ENCODE results near the gene AFF3.

DNA sequence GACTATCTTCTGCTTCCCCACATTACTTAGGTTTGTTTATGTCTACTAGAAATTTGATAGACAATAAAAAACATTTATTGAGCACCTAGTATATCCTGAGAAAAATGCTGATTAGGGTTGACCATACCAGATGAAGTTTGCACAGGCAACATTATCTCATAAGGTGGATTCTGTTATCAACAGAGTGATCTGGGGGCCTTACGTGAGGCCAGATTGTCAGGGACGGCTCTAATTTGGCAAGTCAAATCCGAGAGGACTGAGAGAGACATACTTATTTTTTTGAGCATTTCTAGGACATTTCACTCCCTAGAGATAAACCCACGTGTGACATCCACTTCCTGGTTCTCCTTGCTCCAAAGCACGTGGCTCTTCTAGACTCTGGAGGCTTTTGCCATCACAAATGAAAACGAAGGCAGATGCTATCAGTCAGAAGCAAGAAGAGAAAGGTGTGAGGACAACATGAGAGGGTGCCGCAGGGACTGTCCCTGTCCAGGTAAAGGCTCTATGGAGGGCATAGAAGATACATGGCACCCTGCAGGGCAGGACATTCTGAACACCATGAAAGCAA is 484.6 kb downstream of the AFF3 start:
- TF ChIP-seq, protein P1, sequence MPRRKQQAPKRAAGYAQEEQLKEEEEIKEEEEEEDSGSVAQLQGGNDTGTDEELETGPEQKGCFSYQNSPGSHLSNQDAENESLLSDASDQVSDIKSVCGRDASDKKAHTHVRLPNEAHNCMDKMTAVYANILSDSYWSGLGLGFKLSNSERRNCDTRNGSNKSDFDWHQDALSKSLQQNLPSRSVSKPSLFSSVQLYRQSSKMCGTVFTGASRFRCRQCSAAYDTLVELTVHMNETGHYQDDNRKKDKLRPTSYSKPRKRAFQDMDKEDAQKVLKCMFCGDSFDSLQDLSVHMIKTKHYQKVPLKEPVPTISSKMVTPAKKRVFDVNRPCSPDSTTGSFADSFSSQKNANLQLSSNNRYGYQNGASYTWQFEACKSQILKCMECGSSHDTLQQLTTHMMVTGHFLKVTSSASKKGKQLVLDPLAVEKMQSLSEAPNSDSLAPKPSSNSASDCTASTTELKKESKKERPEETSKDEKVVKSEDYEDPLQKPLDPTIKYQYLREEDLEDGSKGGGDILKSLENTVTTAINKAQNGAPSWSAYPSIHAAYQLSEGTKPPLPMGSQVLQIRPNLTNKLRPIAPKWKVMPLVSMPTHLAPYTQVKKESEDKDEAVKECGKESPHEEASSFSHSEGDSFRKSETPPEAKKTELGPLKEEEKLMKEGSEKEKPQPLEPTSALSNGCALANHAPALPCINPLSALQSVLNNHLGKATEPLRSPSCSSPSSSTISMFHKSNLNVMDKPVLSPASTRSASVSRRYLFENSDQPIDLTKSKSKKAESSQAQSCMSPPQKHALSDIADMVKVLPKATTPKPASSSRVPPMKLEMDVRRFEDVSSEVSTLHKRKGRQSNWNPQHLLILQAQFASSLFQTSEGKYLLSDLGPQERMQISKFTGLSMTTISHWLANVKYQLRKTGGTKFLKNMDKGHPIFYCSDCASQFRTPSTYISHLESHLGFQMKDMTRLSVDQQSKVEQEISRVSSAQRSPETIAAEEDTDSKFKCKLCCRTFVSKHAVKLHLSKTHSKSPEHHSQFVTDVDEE (CRISPR knock-in tag; IDR thresholded peaks at IDR 0.05) = no peak
- no peak for TF ChIP-seq ZFP3 (CRISPR knock-in tag; IDR thresholded peaks at IDR 0.05)
- TF ChIP-seq ESRRG (CRISPR knock-in tag; IDR thresholded peaks at IDR 0.05) = no peak
- no peak for TF ChIP-seq ZNF565 (CRISPR knock-in tag; conservative IDR thresholded peaks at IDR 0.05; ENCODE audit: low read depth)
- no peak for TF ChIP-seq GLIS3 (CRISPR knock-in tag; IDR thresholded peaks at IDR 0.05)
- no peak for TF ChIP-seq TOX (CRISPR knock-in tag; IDR thresholded peaks at IDR 0.05; ENCODE audit: borderline replicate concordance)
- no peak for TF ChIP-seq ZNF70 (CRISPR knock-in tag; IDR thresholded peaks at IDR 0.05)
- TF ChIP-seq BACH2 (CRISPR knock-in tag; IDR thresholded peaks at IDR 0.05; ENCODE audit: borderline replicate concordance) = no peak
- no peak for TF ChIP-seq ARNTL (CRISPR knock-in tag; IDR thresholded peaks at IDR 0.05; ENCODE audit: borderline replicate concordance, low read depth)
- TF ChIP-seq, protein P2, sequence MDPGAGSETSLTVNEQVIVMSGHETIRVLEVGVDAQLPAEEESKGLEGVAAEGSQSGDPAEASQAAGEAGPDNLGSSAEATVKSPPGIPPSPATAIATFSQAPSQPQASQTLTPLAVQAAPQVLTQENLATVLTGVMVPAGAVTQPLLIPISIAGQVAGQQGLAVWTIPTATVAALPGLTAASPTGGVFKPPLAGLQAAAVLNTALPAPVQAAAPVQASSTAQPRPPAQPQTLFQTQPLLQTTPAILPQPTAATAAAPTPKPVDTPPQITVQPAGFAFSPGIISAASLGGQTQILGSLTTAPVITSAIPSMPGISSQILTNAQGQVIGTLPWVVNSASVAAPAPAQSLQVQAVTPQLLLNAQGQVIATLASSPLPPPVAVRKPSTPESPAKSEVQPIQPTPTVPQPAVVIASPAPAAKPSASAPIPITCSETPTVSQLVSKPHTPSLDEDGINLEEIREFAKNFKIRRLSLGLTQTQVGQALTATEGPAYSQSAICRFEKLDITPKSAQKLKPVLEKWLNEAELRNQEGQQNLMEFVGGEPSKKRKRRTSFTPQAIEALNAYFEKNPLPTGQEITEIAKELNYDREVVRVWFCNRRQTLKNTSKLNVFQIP (CRISPR knock-in tag; IDR thresholded peaks at IDR 0.05; ENCODE audit: borderline replicate concordance, low read depth) = no peak

All from SK-N-SH treated with all-trans-retinoic acid at 6 μM for 48 hours (cell line).